Suprapubic skin (tissue), 3 donors: Measurements from ENCODE around the gene CTPS1.

Experiments
- EP300 ChIP-seq: sonication (generic); formaldehyde crosslinking; IDR thresholded peaks from one replicate; pipeline ENCODE4 v1.6.1; 2017; ENCODE audit warnings: antibody characterized with exemption
- POLR2A ChIP-seq, 2 donors: fragments of 450-650 bp; IDR thresholded peaks; one replicate each; pipeline ENCODE4 v1.6.1; 2017; ENCODE audit warnings: antibody characterized with exemption in 2 of 2, mild to moderate bottlenecking in 2 of 2, moderate library complexity in 2 of 2
- TF ChIP-seq, protein P1 (sequence below), 2 donors: fragments of 200-600 bp in 1 of 2; fragments of 450-650 bp in 1 of 2; sonication (generic) in 1 of 2; IDR thresholded peaks; one replicate each; pipeline ENCODE4 v1.5.1; 2016 to 2019; ENCODE audit warnings: antibody characterized with exemption in 2 of 2, mild to moderate bottlenecking in 1 of 2, moderate library complexity in 1 of 2

DNA sequence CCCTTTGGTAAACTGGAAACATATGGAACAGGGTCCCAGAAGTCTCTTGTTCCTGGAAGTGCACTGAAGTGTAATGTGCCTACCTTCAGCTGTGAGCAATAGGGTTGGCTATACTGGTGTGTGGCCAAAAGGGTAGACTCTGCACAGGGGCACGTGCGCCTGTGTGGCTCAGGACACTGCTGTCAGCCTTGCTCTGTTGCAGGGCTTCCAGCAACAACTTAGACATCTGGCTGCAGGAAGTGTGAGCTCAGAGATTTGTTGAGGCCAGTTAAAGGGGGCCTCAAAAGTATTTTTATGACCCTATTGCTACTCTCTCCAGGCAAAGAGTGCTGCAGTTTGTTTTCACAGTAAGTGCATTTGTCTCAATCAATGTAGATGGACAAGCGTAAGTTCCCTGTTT, 7.5 kb downstream of the CTPS1 start:
- TF ChIP-seq, protein P1, sequence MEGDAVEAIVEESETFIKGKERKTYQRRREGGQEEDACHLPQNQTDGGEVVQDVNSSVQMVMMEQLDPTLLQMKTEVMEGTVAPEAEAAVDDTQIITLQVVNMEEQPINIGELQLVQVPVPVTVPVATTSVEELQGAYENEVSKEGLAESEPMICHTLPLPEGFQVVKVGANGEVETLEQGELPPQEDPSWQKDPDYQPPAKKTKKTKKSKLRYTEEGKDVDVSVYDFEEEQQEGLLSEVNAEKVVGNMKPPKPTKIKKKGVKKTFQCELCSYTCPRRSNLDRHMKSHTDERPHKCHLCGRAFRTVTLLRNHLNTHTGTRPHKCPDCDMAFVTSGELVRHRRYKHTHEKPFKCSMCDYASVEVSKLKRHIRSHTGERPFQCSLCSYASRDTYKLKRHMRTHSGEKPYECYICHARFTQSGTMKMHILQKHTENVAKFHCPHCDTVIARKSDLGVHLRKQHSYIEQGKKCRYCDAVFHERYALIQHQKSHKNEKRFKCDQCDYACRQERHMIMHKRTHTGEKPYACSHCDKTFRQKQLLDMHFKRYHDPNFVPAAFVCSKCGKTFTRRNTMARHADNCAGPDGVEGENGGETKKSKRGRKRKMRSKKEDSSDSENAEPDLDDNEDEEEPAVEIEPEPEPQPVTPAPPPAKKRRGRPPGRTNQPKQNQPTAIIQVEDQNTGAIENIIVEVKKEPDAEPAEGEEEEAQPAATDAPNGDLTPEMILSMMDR (IDR thresholded peaks at IDR 0.05): no peak
- no peak for TF ChIP-seq POLR2A (IDR thresholded peaks at IDR 0.05)
- TF ChIP-seq EP300: no peak
